Endothelial cell of umbilical vein (primary cell): ENCODE results near the gene ZNF30. TPM values are rescaled to one million over a fixed set of nuclear protein-coding genes. Genes with fewer than 3 reads are reported as not detected.

Experiments
- BruUV-seq: library from RNA; stranded (reverse); fragments of 400-500 nt; replicated peaks from 2 replicates; lab custom pipeline; 2021; lab: Mats Ljungman, UMichigan
- CTCF ChIA-PET: fragments of 300-600, 350-600 bp; sonication (Branson Sonifier 250); formaldehyde crosslinking; loops from one replicate; lab custom pipeline; 2021; ENCODE audit warnings: antibody characterized with exemption, inconsistent platforms; lab: Charles Lee
- POLR2A ChIA-PET: fragments of 300-600, 350-600 bp; sonication (Branson Sonifier 250); formaldehyde crosslinking; loops from one replicate; lab custom pipeline; 2021; ENCODE audit warnings: antibody characterized with exemption, inconsistent platforms; lab: Charles Lee
- DNase-seq: peaks from one replicate; pipeline ENCODE4 v3.0.0-alpha.2; 2011; ENCODE audit warnings: low read depth, low spot score
- FAIRE-seq: peaks from 2 replicates; lab custom pipeline; 2011; peaks lifted over from hg19 to GRCh38; lab: Jason Lieb, UNC
- H2AFZ ChIP-seq: 2 replicates; pipeline ENCODE4 v1.6.0; 2012; ENCODE audit warnings: low read depth, low read length, control low read depth, inconsistent platforms
- H3K27ac ChIP-seq: 2 replicates; pipeline ENCODE4 v1.5.1; 2011; ENCODE audit warnings: low read depth, mild to moderate bottlenecking, control low read depth, low read length, moderate library complexity; ENCODE audit not compliant: insufficient read depth
- H3K27me3 ChIP-seq, 2 experiments: 2 replicates each; pipeline versions ENCODE4 v1.6.0 to v1.6.1; 2011; ENCODE audit warnings: low read length in 2 of 2, mixed read lengths in 1 of 2; ENCODE audit not compliant: control insufficient read depth in 2 of 2, insufficient read depth in 2 of 2
- H3K36me3 ChIP-seq, 2 experiments: 2 replicates in 1 of 2; 3 replicates in 1 of 2; pipeline ENCODE4 v1.5.1; 2011; ENCODE audit warnings: low read length in 2 of 2, mild to moderate bottlenecking in 1 of 2, moderate library complexity in 1 of 2; ENCODE audit not compliant: control insufficient read depth in 2 of 2, insufficient read depth in 2 of 2; ENCODE audit errors: extremely low read depth in 1 of 2
- H3K4me1 ChIP-seq: 3 replicates; pipeline ENCODE4 v1.5.1; 2011; ENCODE audit warnings: mild to moderate bottlenecking, low read length; ENCODE audit not compliant: control insufficient read depth, insufficient read depth; ENCODE audit errors: extremely low read depth
- H3K4me2 ChIP-seq: 2 replicates; pipeline ENCODE4 v1.6.1; 2011; ENCODE audit warnings: low read length, control low read depth, mixed read lengths; ENCODE audit not compliant: insufficient read depth
- H3K4me3 ChIP-seq, 3 experiments: fragments of 200-600 bp in 1 of 3; sonication (generic), shearing (Covaris generic) in 1 of 3; replicated peaks in 1 of 3; 2 replicates each; pipeline ENCODE4 v1.5.1; 2011 to 2016; ENCODE audit warnings: control low read depth in 3 of 3, low read length in 3 of 3, mild to moderate bottlenecking in 2 of 3, inconsistent platforms in 1 of 3, low read depth in 1 of 3, moderate library complexity in 1 of 3; ENCODE audit not compliant: insufficient read depth in 1 of 3
- H3K79me2 ChIP-seq: 2 replicates; pipeline ENCODE4 v1.6.0; 2012; ENCODE audit warnings: low read length, inconsistent platforms; ENCODE audit not compliant: control insufficient read depth, insufficient read depth
- H3K9ac ChIP-seq: replicated peaks from 2 replicates; pipeline ENCODE3; 2011; ENCODE audit warnings: low read length, control low read depth; ENCODE audit not compliant: insufficient read depth; ENCODE audit errors: extremely low read depth
- H3K9me1 ChIP-seq: replicated peaks from 3 replicates; pipeline ENCODE4 v1.6.0; 2011; ENCODE audit warnings: mild to moderate bottlenecking, low read length; ENCODE audit not compliant: control insufficient read depth, insufficient read depth; ENCODE audit errors: extremely low read depth
- H3K9me3 ChIP-seq: replicated peaks from 2 replicates; pipeline ENCODE4 v1.5.1; 2012; ENCODE audit warnings: low read length, inconsistent platforms; ENCODE audit not compliant: control insufficient read depth, insufficient read depth
- H4K20me1 ChIP-seq: replicated peaks from 2 replicates; pipeline ENCODE3; 2011; ENCODE audit warnings: mild to moderate bottlenecking, low read length; ENCODE audit not compliant: control insufficient read depth, insufficient read depth; ENCODE audit errors: extremely low read depth
- CTCF ChIP-seq, 2 donors: IDR thresholded peaks; 1 replicate in 1 of 2; 2 replicates in 1 of 2; pipeline ENCODE4 v1.5.1; 2011; ENCODE audit warnings: low read length in 2 of 2, mild to moderate bottlenecking in 2 of 2, moderate library complexity in 2 of 2, control low read depth in 1 of 2, inconsistent platforms in 1 of 2, low read depth in 1 of 2; ENCODE audit not compliant: insufficient read depth in 1 of 2; ENCODE audit errors: extremely low read depth in 1 of 2
- EZH2 ChIP-seq: IDR thresholded peaks from 2 replicates; pipeline ENCODE4 v1.6.1; 2012; ENCODE audit warnings: borderline replicate concordance, low read depth, mild to moderate bottlenecking, moderate library complexity, low read length, inconsistent platforms; ENCODE audit not compliant: severe bottlenecking
- FOS ChIP-seq: IDR thresholded peaks from 2 replicates; pipeline ENCODE4 v1.6.1; 2011; ENCODE audit warnings: mild to moderate bottlenecking, low read length, moderate library complexity, borderline replicate concordance; ENCODE audit not compliant: insufficient read depth
- GATA2 ChIP-seq: IDR thresholded peaks from 2 replicates; pipeline ENCODE4 v1.7.0; 2011; ENCODE audit warnings: low read depth, mild to moderate bottlenecking, moderate library complexity, mixed read lengths, low read length; ENCODE audit not compliant: insufficient read length, insufficient read depth
- JUN ChIP-seq: IDR thresholded peaks from 2 replicates; pipeline ENCODE4 v1.6.1; 2011; ENCODE audit warnings: borderline replicate concordance, low read depth; ENCODE audit not compliant: insufficient read length, insufficient read depth
- MAX ChIP-seq: IDR thresholded peaks from 2 replicates; pipeline ENCODE4 v1.6.1; 2011; ENCODE audit not compliant: insufficient read depth, insufficient read length
- MYC ChIP-seq: IDR thresholded peaks from one replicate; pipeline ENCODE4 v1.6.1; 2011; ENCODE audit warnings: mild to moderate bottlenecking, low read depth, low read length
- POLR2A ChIP-seq: IDR thresholded peaks from 2 replicates; pipeline ENCODE4 v1.6.1; 2012; ENCODE audit warnings: low read depth, mild to moderate bottlenecking, control low read depth, low read length
- POLR2AphosphoS5 ChIP-seq: IDR thresholded peaks from 2 replicates; pipeline ENCODE4 v1.6.1; 2012; ENCODE audit warnings: low read depth, mild to moderate bottlenecking, control low read depth, low read length, moderate library complexity; ENCODE audit not compliant: insufficient read depth
- dilution Hi-C: fragments of 300-500 bp; cut with MboI; formaldehyde crosslinking; loops from one replicate; pipeline ENCODE4 v1.15.0; 2019; ENCODE audit warnings: low sequenced_read_pairs; ENCODE audit not compliant: extremely low pct_ligation_motif_present
- intact Hi-C: fragments of 100-400 bp; cut with micrococcal nuclease; formaldehyde crosslinking; loops from one replicate; pipeline ENCODE4 v1.10.0; 2022
- polyA plus RNA-seq, 4 experiments: library from polyadenylated mRNA; depleted of rRNA in 3 of 4; stranded (reverse) in 3 of 4; unstranded in 1 of 4; fragments of >200 nt; gene quantifications; 2 replicates each; pipeline versions ENCODE4 v1.2.1 to v1.2.3, GENCODE V29; 2011 to 2012; ENCODE audit warnings: missing spikeins in 1 of 4
- total RNA-seq: library from RNA; stranded (reverse); gene quantifications from 2 replicates; pipeline ENCODE4 v1.2.3, GENCODE V29; 2021

Gene ZNF30
- total and polyA plus RNA-seq, 2 donors (not counting 3 experiments of a cell fraction or from before 2014, with no cell fraction given) = 1.3 to 4.7 TPM

- BruUV-seq = no TSS peak
- Histone ChIP-seq H3K36me3 (no peaks in the 10 kb centered on the region), H3K79me2 (no peaks in the 10 kb centered on the region), H3K4me1 (peaks cover 9% of the 10 kb centered on the region), H3K27me3 (peaks cover 2 to 5% of the 10 kb centered on the region in 2 experiments), H3K27ac (no peak overlapping the region), H3K4me3 (no peak overlapping the region), H3K9ac (no peak overlapping the region), H3K4me2 (peak overlapping the region; percentile 84), H4K20me1 (no peaks in the 10 kb centered on the region), H3K9me3 (no peaks in the 10 kb centered on the region), H3K9me1 (no peaks in the 10 kb centered on the region), H2AFZ (peak overlapping the region; percentile 78)
- TF ChIP-seq MAX (no peak), CTCF (IDR thresholded peaks at IDR 0.05; ENCODE audit: extremely low read depth in 1 of 2, insufficient read depth in 1 of 2, low read depth in 1 of 2, low read length in 2 of 2) (no peak), POLR2AphosphoS5 (no peak), POLR2A (no peak), GATA2 (no peak), MYC (no peak), FOS (no peak), EZH2 (no peak), JUN (no peak)
- DNase-seq (no peak), FAIRE-seq (no peak)
- dilution Hi-C loops (no loop called here), intact Hi-C loops (loop anchor here (2.0 to 10.0 kb wide), 3 partner anchors 36 to 192 kb away; partner anchors contain the start of genes GRAMD1A and ZNF181)
- CTCF ChIA-PET = interaction anchor here (0.8 to 2.0 kb wide), 5 partner anchors 10 to 133 kb away, joined by 3 to 11 read pairs (median 4); no protein-coding TSS in a partner anchor
- POLR2A ChIA-PET = interaction anchor here (1.4 to 1.6 kb wide), 2 partner anchors 36 to 249 kb away, joined by 5 read pairs; partner anchors contain the start of gene ZNF302
Measured at GRCh38 chr19:34926361-34926684, 380 bp upstream of the ZNF30 start.
